Neuronal stem cell (in vitro differentiated cells): Measurements from ENCODE around the gene SEMA3B.

Source experiments
- DNase-seq: peaks from one replicate; pipeline ENCODE4 v3.0.0-alpha.2; 2013; ENCODE audit warnings: low spot score
- H2AFZ ChIP-seq: one replicate; pipeline ENCODE4 v1.6.1; 2013; ENCODE audit warnings: mild to moderate bottlenecking, low read length, inconsistent platforms
- H2AK5ac ChIP-seq: 2 replicates; pipeline ENCODE4 v1.6.1; 2013; ENCODE audit warnings: low read depth, mild to moderate bottlenecking, inconsistent platforms, low read length, moderate library complexity, mixed read lengths
- H2BK120ac ChIP-seq: 2 replicates; pipeline ENCODE4 v1.6.1; 2013; ENCODE audit warnings: low read depth, mild to moderate bottlenecking, inconsistent platforms, low read length, moderate library complexity, mixed read lengths
- H2BK12ac ChIP-seq: one replicate; pipeline ENCODE4 v1.6.1; 2013; ENCODE audit warnings: low read length, inconsistent platforms
- H2BK15ac ChIP-seq: 2 replicates; pipeline ENCODE4 v1.6.1; 2013; ENCODE audit warnings: mild to moderate bottlenecking, low read length, inconsistent platforms, mixed read lengths
- H2BK5ac ChIP-seq: one replicate; pipeline ENCODE4 v1.6.1; 2013; ENCODE audit warnings: inconsistent platforms, mild to moderate bottlenecking, low read length, moderate library complexity
- H3K14ac ChIP-seq: one replicate; pipeline ENCODE4 v1.6.1; 2013; ENCODE audit warnings: low read length, inconsistent platforms
- H3K18ac ChIP-seq: 2 replicates; pipeline ENCODE4 v1.6.1; 2013; ENCODE audit warnings: low read length, inconsistent platforms
- H3K23ac ChIP-seq: 2 replicates; pipeline ENCODE4 v1.6.1; 2013; ENCODE audit warnings: low read depth, mild to moderate bottlenecking, mixed read lengths, low read length, inconsistent platforms; ENCODE audit not compliant: poor library complexity
- H3K27ac ChIP-seq: replicated peaks from 3 replicates; pipeline ENCODE4 v1.5.1; 2013; ENCODE audit warnings: low read length, inconsistent platforms
- H3K27me3 ChIP-seq, 3 experiments: 2 replicates each; pipeline ENCODE4 v1.6.1; 2013; ENCODE audit warnings: low read length in 3 of 3, mild to moderate bottlenecking in 2 of 3, inconsistent platforms in 1 of 3, low read depth in 1 of 3, mixed read lengths in 1 of 3, moderate library complexity in 1 of 3; ENCODE audit not compliant: control insufficient read depth in 3 of 3, insufficient read depth in 3 of 3
- H3K36me3 ChIP-seq, 2 donors: replicated peaks in 1 of 2; 2 replicates each; pipeline ENCODE4 v1.6.1; 2013; ENCODE audit warnings: low read length in 2 of 2; ENCODE audit not compliant: control insufficient read depth in 2 of 2, insufficient read depth in 2 of 2
- H3K4ac ChIP-seq: 2 replicates; pipeline ENCODE4 v1.6.1; 2013; ENCODE audit warnings: inconsistent platforms, mild to moderate bottlenecking, low read length, moderate library complexity
- H3K4me1 ChIP-seq, 2 donors: 1 replicate in 1 of 2; 2 replicates in 1 of 2; pipeline ENCODE4 v1.6.1; 2013; ENCODE audit warnings: low read length in 2 of 2, low read depth in 1 of 2; ENCODE audit not compliant: control insufficient read depth in 2 of 2, insufficient read depth in 1 of 2
- H3K4me2 ChIP-seq: one replicate; pipeline ENCODE4 v1.6.1; 2013; ENCODE audit warnings: mild to moderate bottlenecking, low read length, inconsistent platforms; ENCODE audit not compliant: insufficient read depth, poor library complexity, severe bottlenecking
- H3K4me3 ChIP-seq, 2 donors: 2 replicates each; pipeline ENCODE4 v1.5.1; 2013; ENCODE audit warnings: low read length in 2 of 2, mild to moderate bottlenecking in 2 of 2, inconsistent platforms in 1 of 2, moderate library complexity in 1 of 2
- H3K79me1 ChIP-seq: one replicate; pipeline ENCODE4 v1.6.1; 2013; ENCODE audit warnings: low read depth, mild to moderate bottlenecking, inconsistent platforms, low read length, moderate library complexity
- H3K9ac ChIP-seq: one replicate; pipeline ENCODE4 v1.6.1; 2013; ENCODE audit warnings: mild to moderate bottlenecking, low read depth, low read length, inconsistent platforms; ENCODE audit not compliant: poor library complexity
- H3K9me3 ChIP-seq, 2 donors: replicated peaks in 1 of 2; 2 replicates each; pipeline versions ENCODE3 to v1.6.1; 2013; ENCODE audit warnings: low read length in 2 of 2, mild to moderate bottlenecking in 2 of 2, inconsistent platforms in 1 of 2, low read depth in 1 of 2, mixed read lengths in 1 of 2, moderate library complexity in 1 of 2; ENCODE audit not compliant: control insufficient read depth in 2 of 2, insufficient read depth in 1 of 2
- H4K8ac ChIP-seq: one replicate; pipeline ENCODE4 v1.6.1; 2013; ENCODE audit warnings: low read depth, mild to moderate bottlenecking, inconsistent platforms, low read length, moderate library complexity
- H4K91ac ChIP-seq: one replicate; pipeline ENCODE4 v1.6.1; 2013; ENCODE audit warnings: low read length, low read depth, mild to moderate bottlenecking, inconsistent platforms; ENCODE audit not compliant: poor library complexity
- WGBS, 2 donors: extraction: QIAGEN DNeasy Blood & Tissue Kit; methylation state at CpG; one replicate each; pipeline ENCODE4 v1.1.7; 2013; ENCODE audit warnings: missing lambda C conversion rate in 2 of 2, mixed read lengths in 1 of 2; ENCODE audit not compliant: insufficient read length in 2 of 2, insufficient replicate concordance in 1 of 2; ENCODE audit errors: extremely low coverage in 2 of 2; 5-methylcytosine and 5-hydroxymethylcytosine counted together

The SEMA3B gene

GRCh38 chr3:50314816-50315215 is 45.9 kb downstream of the SEMA3B start:
- no peak overlapping the region for H2AK5ac ChIP-seq
- no peak overlapping the region for H2BK120ac ChIP-seq
- peaks cover 3 to 4% of the 10 kb centered on the region in 2 donors for H3K9me3 ChIP-seq
- peak overlapping the region; percentile 5 for H2BK5ac ChIP-seq
- H3K23ac ChIP-seq = no peak overlapping the region
- no peak overlapping the region for H4K91ac ChIP-seq
- no peak overlapping the region for H3K18ac ChIP-seq
- no peak overlapping the region for H2BK15ac ChIP-seq
- no peak for DNase-seq
- H2AFZ ChIP-seq = no peak overlapping the region
- H3K79me1 ChIP-seq = peaks cover 27% of the 10 kb centered on the region
- H3K36me3 ChIP-seq = peaks cover 44 to 56% of the 10 kb centered on the region in 2 donors
- H3K4ac ChIP-seq = no peak overlapping the region
- WGBS, 2 donors = no CpG with 5 or more reads among the region's 4 CpGs
- no peak overlapping the region for H3K4me3 ChIP-seq
- H3K4me1 ChIP-seq = peaks cover 4 to 15% of the 10 kb centered on the region in 2 donors
- no peak overlapping the region for H3K27ac ChIP-seq
- H2BK12ac ChIP-seq = peak overlapping the region; percentile 10
- H4K8ac ChIP-seq = no peak overlapping the region
- no peaks in the 10 kb centered on the region for H3K27me3 ChIP-seq
- H3K14ac ChIP-seq = peak overlapping the region; percentile 21
- H3K4me2 ChIP-seq = no peak overlapping the region
- no peak overlapping the region for H3K9ac ChIP-seq

- H2BK120ac ChIP-seq = no peak overlapping the region
- no peak overlapping the region for H3K4me3 ChIP-seq
- no peak overlapping the region for H3K18ac ChIP-seq
- H3K23ac ChIP-seq = peak overlapping the region; percentile 51
- H2AK5ac ChIP-seq = no peak overlapping the region
- H2BK5ac ChIP-seq = peak overlapping the region; percentile 60
- H3K9me3 ChIP-seq = peaks cover 0 to 4% of the 10 kb centered on the region in 2 donors
- no peak overlapping the region for H4K8ac ChIP-seq
- peaks cover 34% of the 10 kb centered on the region for H3K79me1 ChIP-seq
- H3K4me2 ChIP-seq = no peak overlapping the region
- H2BK15ac ChIP-seq = no peak overlapping the region
- no peaks in the 10 kb centered on the region for H3K27me3 ChIP-seq
- H2AFZ ChIP-seq = no peak overlapping the region
- H4K91ac ChIP-seq = no peak overlapping the region
- H3K4ac ChIP-seq = peak overlapping the region; percentile 46
- DNase-seq = no peak
- H3K4me1 ChIP-seq = peaks cover 12 to 22% of the 10 kb centered on the region in 2 donors
- no peak overlapping the region for H3K27ac ChIP-seq
- no CpG with 5 or more reads among the region's 9 CpGs for WGBS, 2 donors
- H3K9ac ChIP-seq = peak overlapping the region; percentile 12
- H2BK12ac ChIP-seq = no peak overlapping the region
- H3K14ac ChIP-seq = no peak overlapping the region
- H3K36me3 ChIP-seq = peaks cover 47 to 58% of the 10 kb centered on the region in 2 donors
These were observed 47.8 kb downstream of the SEMA3B start for GRCh38 chr3:50316657-50317242.

- H4K91ac ChIP-seq = no peak overlapping the region
- H2BK15ac ChIP-seq = no peak overlapping the region
- H3K4me1 ChIP-seq = peaks cover 18 to 27% of the 10 kb centered on the region in 2 donors
- peak overlapping the region; percentile 4 for H3K4me2 ChIP-seq
- H3K9ac ChIP-seq = no peak overlapping the region
- peak overlapping the region; percentile 60 for H2BK5ac ChIP-seq
- H2BK12ac ChIP-seq = peak overlapping the region; percentile 92
- no peak for DNase-seq
- H3K4me3 ChIP-seq = no peak overlapping the region
- H3K14ac ChIP-seq = no peak overlapping the region
- no peak overlapping the region for H3K18ac ChIP-seq
- no peak overlapping the region for H3K4ac ChIP-seq
- no CpG with 5 or more reads among the region's 6 CpGs for WGBS, 2 donors
- H3K79me1 ChIP-seq = peaks cover 34% of the 10 kb centered on the region
- H3K27me3 ChIP-seq = no peaks in the 10 kb centered on the region
- H2BK120ac ChIP-seq = no peak overlapping the region
- peak overlapping the region; percentile 59 for H3K23ac ChIP-seq
- H3K27ac ChIP-seq = no peak overlapping the region
- no peak overlapping the region for H2AK5ac ChIP-seq
- no peak overlapping the region for H2AFZ ChIP-seq
- H4K8ac ChIP-seq = no peak overlapping the region
- peaks cover 47 to 58% of the 10 kb centered on the region in 2 donors for H3K36me3 ChIP-seq
- H3K9me3 ChIP-seq = peaks cover 0 to 4% of the 10 kb centered on the region in 2 donors
These were observed 48.4 kb downstream of the SEMA3B start for GRCh38 chr3:50317300-50317699.

GRCh38 chr3:50318163-50318562 is 49.2 kb downstream of the SEMA3B start:
- Histone ChIP-seq H2BK15ac (no peak overlapping the region), H3K4me2 (no peak overlapping the region), H3K79me1 (peaks cover 34% of the 10 kb centered on the region), H3K14ac (no peak overlapping the region), H2AK5ac (no peak overlapping the region), H3K23ac (peak overlapping the region; percentile 3), H2BK5ac (no peak overlapping the region), H3K36me3 (peaks cover 47 to 58% of the 10 kb centered on the region in 2 donors), H2BK120ac (no peak overlapping the region), H3K27ac (no peak overlapping the region), H3K9ac (no peak overlapping the region), H3K9me3 (peaks cover 0 to 4% of the 10 kb centered on the region in 2 donors), H3K4me1 (peaks cover 21 to 35% of the 10 kb centered on the region in 2 donors), H3K4ac (no peak overlapping the region), H3K4me3 (no peak overlapping the region), H3K27me3 (no peaks in the 10 kb centered on the region), H4K8ac (peak overlapping the region; percentile 84), H2AFZ (no peak overlapping the region), H4K91ac (no peak overlapping the region), H3K18ac (peak overlapping the region; percentile 39), H2BK12ac (no peak overlapping the region)
- no peak for DNase-seq
- WGBS, 2 donors = no CpG with 5 or more reads among the region's 11 CpGs
